ENCODE data around the gene KIF4B.

GRCh38 chr5:154966874-154967273, 46.7 kb upstream of the KIF4B start:
- TF ChIP-seq CEBPB (IDR thresholded peaks at IDR 0.05; ENCODE audit: borderline replicate concordance, low read depth, low read length) (no peak), ZNF232 (CRISPR knock-in tag; IDR thresholded peaks at IDR 0.05; ENCODE audit: borderline replicate concordance) (no peak), LBX2 (CRISPR knock-in tag; IDR thresholded peaks at IDR 0.05; ENCODE audit: borderline replicate concordance) (no peak), IRF1 (CRISPR knock-in tag; IDR thresholded peaks at IDR 0.05; ENCODE audit: low read depth) (no peak), ZNF124 (CRISPR knock-in tag; IDR thresholded peaks at IDR 0.05) (no peak), ZBTB7A (CRISPR knock-in tag; IDR thresholded peaks at IDR 0.05) (no peak)
- TF ChIP-seq, protein P1, sequence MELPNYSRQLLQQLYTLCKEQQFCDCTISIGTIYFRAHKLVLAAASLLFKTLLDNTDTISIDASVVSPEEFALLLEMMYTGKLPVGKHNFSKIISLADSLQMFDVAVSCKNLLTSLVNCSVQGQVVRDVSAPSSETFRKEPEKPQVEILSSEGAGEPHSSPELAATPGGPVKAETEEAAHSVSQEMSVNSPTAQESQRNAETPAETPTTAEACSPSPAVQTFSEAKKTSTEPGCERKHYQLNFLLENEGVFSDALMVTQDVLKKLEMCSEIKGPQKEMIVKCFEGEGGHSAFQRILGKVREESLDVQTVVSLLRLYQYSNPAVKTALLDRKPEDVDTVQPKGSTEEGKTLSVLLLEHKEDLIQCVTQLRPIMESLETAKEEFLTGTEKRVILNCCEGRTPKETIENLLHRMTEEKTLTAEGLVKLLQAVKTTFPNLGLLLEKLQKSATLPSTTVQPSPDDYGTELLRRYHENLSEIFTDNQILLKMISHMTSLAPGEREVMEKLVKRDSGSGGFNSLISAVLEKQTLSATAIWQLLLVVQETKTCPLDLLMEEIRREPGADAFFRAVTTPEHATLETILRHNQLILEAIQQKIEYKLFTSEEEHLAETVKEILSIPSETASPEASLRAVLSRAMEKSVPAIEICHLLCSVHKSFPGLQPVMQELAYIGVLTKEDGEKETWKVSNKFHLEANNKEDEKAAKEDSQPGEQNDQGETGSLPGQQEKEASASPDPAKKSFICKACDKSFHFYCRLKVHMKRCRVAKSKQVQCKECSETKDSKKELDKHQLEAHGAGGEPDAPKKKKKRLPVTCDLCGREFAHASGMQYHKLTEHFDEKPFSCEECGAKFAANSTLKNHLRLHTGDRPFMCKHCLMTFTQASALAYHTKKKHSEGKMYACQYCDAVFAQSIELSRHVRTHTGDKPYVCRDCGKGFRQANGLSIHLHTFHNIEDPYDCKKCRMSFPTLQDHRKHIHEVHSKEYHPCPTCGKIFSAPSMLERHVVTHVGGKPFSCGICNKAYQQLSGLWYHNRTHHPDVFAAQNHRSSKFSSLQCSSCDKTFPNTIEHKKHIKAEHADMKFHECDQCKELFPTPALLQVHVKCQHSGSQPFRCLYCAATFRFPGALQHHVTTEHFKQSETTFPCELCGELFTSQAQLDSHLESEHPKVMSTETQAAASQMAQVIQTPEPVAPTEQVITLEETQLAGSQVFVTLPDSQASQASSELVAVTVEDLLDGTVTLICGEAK (IDR thresholded peaks at IDR 0.05), result no peak
- TF ChIP-seq, protein P1 (CRISPR knock-in tag; IDR thresholded peaks at IDR 0.05), result no peak

All from HepG2 (cell line).